SU-DHL-6 (cell line): Measurements from ENCODE around the gene FASLG.

ENCODE experiments used
- H2AFZ ChIP-seq: fragments of 200-600 bp; sonication (generic); 2 replicates; pipeline ENCODE4 v1.6.1; 2014; ENCODE audit warnings: low read depth, mild to moderate bottlenecking, moderate library complexity, mixed read lengths, antibody characterized with exemption, low read length; ENCODE audit not compliant: severe bottlenecking
- H3F3A ChIP-seq: fragments of 200-600 bp; shearing (Covaris generic); 2 replicates; pipeline ENCODE4 v1.6.0; 2016; ENCODE audit warnings: antibody characterized with exemption, mild to moderate bottlenecking; ENCODE audit not compliant: insufficient read depth
- H3K27ac ChIP-seq: fragments of 200-600 bp; sonication (generic); 2 replicates; pipeline ENCODE4 v1.5.1; 2016; ENCODE audit warnings: low read depth, mild to moderate bottlenecking, low read length, moderate library complexity, mixed read lengths
- H3K27me3 ChIP-seq: fragments of 200-600 bp; sonication (generic), shearing (Covaris generic); 2 replicates; pipeline ENCODE4 v1.6.0; 2014; ENCODE audit warnings: mild to moderate bottlenecking, low read length
- H3K36me3 ChIP-seq: fragments of 200-600 bp; sonication (generic); 2 replicates; pipeline ENCODE4 v1.6.1; 2014; ENCODE audit warnings: mild to moderate bottlenecking, low read length, mixed read lengths
- H3K4me2 ChIP-seq: fragments of 300-600, 200-600 bp; shearing (Covaris generic), sonication (generic); 2 replicates; pipeline ENCODE4 v1.6.0; 2014; ENCODE audit warnings: low read length, low read depth, mild to moderate bottlenecking; ENCODE audit not compliant: poor library complexity, severe bottlenecking
- H3K4me3 ChIP-seq: fragments of 200-600 bp; sonication (generic); 2 replicates; pipeline ENCODE4 v1.5.1; 2014; ENCODE audit warnings: antibody characterized with exemption, low read length, mild to moderate bottlenecking, mixed read lengths; ENCODE audit not compliant: insufficient read depth, poor library complexity, severe bottlenecking
- H3K79me2 ChIP-seq: fragments of 200-600 bp; sonication (generic); 2 replicates; pipeline ENCODE4 v1.6.1; 2014; ENCODE audit warnings: mild to moderate bottlenecking, low read length, moderate library complexity; ENCODE audit not compliant: insufficient read depth
- H3K9ac ChIP-seq: fragments of 200-600 bp; sonication (generic); 2 replicates; pipeline ENCODE4 v1.7.0; 2014; ENCODE audit warnings: mild to moderate bottlenecking, low read length
- H3K9me2 ChIP-seq: fragments of 200-600 bp; sonication (generic); replicated peaks from 2 replicates; pipeline ENCODE4 v1.6.1; 2014; ENCODE audit warnings: low read length; ENCODE audit not compliant: insufficient read depth
- H3K9me3 ChIP-seq: fragments of 200-600 bp; sonication (generic); 2 replicates; pipeline ENCODE4 v1.6.1; 2014; ENCODE audit warnings: low read length, mixed read lengths; ENCODE audit not compliant: insufficient read depth
- H4K20me1 ChIP-seq: fragments of 200-600 bp; sonication (generic); 2 replicates; pipeline ENCODE4 v1.6.1; 2014; ENCODE audit warnings: low read depth, mild to moderate bottlenecking, antibody characterized with exemption, low read length, moderate library complexity, mixed read lengths
- EZH2phosphoT487 ChIP-seq: fragments of 200-600 bp; sonication (generic), shearing (Covaris generic); conservative IDR thresholded peaks from 2 replicates; pipeline ENCODE4 v1.6.1; 2018; ENCODE audit warnings: mild to moderate bottlenecking, antibody characterized with exemption, low read length, moderate library complexity, mixed read lengths
- TF ChIP-seq, protein P1 (sequence below): fragments of 200-600 bp; sonication (generic); IDR thresholded peaks from one replicate; pipeline ENCODE4 v1.5.1; 2017; ENCODE audit warnings: antibody characterized with exemption, mild to moderate bottlenecking, low read length, moderate library complexity; ENCODE audit not compliant: insufficient read depth, poor library complexity, severe bottlenecking

Gene FASLG

DNA sequence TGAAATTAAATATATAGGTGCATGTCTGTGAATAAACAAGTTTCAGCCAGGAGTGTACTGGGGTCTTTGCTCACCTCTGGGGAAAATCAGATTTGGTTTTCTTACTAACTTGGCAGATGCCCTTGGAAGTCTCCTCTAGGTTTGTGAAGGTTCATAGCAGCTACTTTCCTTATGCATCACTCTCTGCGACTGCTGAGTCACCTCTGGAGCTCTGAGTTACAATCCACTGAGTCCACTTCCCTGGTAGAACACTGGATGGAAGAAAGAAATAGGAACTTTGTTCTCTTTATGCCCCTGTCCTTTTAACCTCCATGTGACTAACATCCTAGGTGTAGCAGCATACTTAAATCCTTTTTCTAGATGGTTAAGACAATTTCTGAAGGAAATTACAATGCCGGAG, 4.4 kb upstream of the FASLG start:
- H3K36me3 ChIP-seq, result no peaks in the 10 kb centered on the region
- no peaks in the 10 kb centered on the region for H3F3A ChIP-seq
- TF ChIP-seq, protein P1, sequence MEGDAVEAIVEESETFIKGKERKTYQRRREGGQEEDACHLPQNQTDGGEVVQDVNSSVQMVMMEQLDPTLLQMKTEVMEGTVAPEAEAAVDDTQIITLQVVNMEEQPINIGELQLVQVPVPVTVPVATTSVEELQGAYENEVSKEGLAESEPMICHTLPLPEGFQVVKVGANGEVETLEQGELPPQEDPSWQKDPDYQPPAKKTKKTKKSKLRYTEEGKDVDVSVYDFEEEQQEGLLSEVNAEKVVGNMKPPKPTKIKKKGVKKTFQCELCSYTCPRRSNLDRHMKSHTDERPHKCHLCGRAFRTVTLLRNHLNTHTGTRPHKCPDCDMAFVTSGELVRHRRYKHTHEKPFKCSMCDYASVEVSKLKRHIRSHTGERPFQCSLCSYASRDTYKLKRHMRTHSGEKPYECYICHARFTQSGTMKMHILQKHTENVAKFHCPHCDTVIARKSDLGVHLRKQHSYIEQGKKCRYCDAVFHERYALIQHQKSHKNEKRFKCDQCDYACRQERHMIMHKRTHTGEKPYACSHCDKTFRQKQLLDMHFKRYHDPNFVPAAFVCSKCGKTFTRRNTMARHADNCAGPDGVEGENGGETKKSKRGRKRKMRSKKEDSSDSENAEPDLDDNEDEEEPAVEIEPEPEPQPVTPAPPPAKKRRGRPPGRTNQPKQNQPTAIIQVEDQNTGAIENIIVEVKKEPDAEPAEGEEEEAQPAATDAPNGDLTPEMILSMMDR, result no peak
- no peak overlapping the region for H2AFZ ChIP-seq
- H3K9me3 ChIP-seq, result no peaks in the 10 kb centered on the region
- no peaks in the 10 kb centered on the region for H3K27me3 ChIP-seq
- no peaks in the 10 kb centered on the region for H3K9me2 ChIP-seq
- no peak overlapping the region for H3K9ac ChIP-seq
- H3K4me3 ChIP-seq, result no peak overlapping the region
- no peaks in the 10 kb centered on the region for H3K79me2 ChIP-seq
- no peak overlapping the region for H3K27ac ChIP-seq
- H3K4me2 ChIP-seq, result no peak overlapping the region
- no peaks in the 10 kb centered on the region for H4K20me1 ChIP-seq

DNA sequence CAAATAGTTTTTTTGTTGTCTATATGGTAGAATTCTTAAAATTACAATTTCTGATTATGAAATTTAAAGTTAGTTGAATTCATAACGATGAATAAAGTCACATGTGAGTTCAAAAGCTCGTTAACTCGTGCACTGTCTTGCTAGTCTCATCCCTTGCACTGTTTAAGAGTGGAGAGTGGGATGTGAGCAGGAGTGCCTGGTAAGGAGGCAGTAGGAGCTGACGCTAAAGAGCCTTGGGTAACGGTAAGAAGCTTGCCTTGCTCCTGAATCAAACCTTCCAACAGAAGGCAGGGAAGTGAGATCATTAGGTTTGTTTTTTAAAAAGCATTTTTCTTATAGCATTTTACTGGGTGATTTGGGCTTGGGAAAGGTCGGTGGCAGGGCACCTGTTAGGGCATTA, 2.3 kb upstream of the FASLG start:
- no peak overlapping the region for H3K4me2 ChIP-seq
- no peaks in the 10 kb centered on the region for H3K36me3 ChIP-seq
- no peaks in the 10 kb centered on the region for H3F3A ChIP-seq
- H3K4me3 ChIP-seq, result no peak overlapping the region
- H3K9me2 ChIP-seq, result no peaks in the 10 kb centered on the region
- H3K79me2 ChIP-seq, result no peaks in the 10 kb centered on the region
- no peak overlapping the region for H3K27ac ChIP-seq
- no peak for TF ChIP-seq EZH2phosphoT487
- TF ChIP-seq, protein P1, result no peak
- H2AFZ ChIP-seq, result no peak overlapping the region
- H4K20me1 ChIP-seq, result no peaks in the 10 kb centered on the region
- H3K9ac ChIP-seq, result no peak overlapping the region
- no peaks in the 10 kb centered on the region for H3K27me3 ChIP-seq
- no peaks in the 10 kb centered on the region for H3K9me3 ChIP-seq

DNA sequence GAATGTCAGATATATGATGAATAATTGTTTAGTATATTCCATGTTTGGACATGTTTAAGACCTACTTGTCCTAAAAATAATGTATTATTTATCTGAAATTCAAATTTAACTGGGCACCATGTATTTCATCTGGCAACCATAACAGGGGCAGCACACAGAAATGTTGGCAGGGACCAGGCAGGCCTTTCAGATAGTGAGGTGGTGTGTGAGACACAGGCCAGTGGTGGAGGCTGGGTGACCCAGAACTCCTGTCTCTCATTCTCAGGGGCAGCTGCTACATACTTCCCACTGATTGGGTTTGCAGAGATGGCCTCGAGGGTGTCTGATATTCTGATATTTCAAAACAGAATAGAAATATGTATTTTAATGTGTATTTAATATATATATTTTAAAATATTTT, 1.3 kb upstream of the FASLG start:
- Histone ChIP-seq H3K9me3 (no peaks in the 10 kb centered on the region), H3K36me3 (no peaks in the 10 kb centered on the region), H3K9ac (no peak overlapping the region), H3K4me2 (no peak overlapping the region), H4K20me1 (no peaks in the 10 kb centered on the region), H3K27me3 (no peaks in the 10 kb centered on the region), H3K9me2 (no peaks in the 10 kb centered on the region), H3K4me3 (no peak overlapping the region), H3F3A (no peaks in the 10 kb centered on the region), H3K27ac (no peak overlapping the region), H2AFZ (no peak overlapping the region), H3K79me2 (no peaks in the 10 kb centered on the region)
- TF ChIP-seq, protein P1, result no peak
- no peak for TF ChIP-seq EZH2phosphoT487

DNA sequence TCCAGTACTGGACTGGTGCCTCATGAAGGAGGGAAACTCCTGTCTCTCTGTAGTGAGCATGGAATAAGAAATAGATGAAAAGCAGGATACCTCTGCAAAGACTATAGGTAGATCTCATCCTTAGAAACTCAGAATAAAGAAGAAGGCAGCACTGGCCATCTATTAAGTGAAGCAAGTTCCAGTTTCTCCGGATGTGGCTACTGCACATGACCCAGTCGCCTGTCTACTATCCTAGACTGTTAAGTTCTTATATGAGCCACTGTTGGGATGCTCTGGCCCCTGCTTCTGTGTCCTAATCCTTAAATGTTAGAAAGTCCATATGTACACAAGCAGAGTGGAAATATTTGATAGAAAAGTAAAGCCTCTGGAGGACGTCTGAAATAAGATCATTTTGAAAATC, 2.2 kb downstream of the FASLG start:
- Histone ChIP-seq H3K27ac (no peak overlapping the region), H3F3A (no peaks in the 10 kb centered on the region), H3K9ac (no peak overlapping the region), H3K4me3 (no peak overlapping the region), H3K9me2 (no peaks in the 10 kb centered on the region), H4K20me1 (no peaks in the 10 kb centered on the region), H3K27me3 (no peaks in the 10 kb centered on the region), H3K36me3 (no peaks in the 10 kb centered on the region), H2AFZ (no peak overlapping the region), H3K79me2 (no peaks in the 10 kb centered on the region), H3K9me3 (no peaks in the 10 kb centered on the region), H3K4me2 (no peak overlapping the region)
- TF ChIP-seq, protein P1, result no peak
- no peak for TF ChIP-seq EZH2phosphoT487
